ENCODE data around the gene RHBDL2. TPM values are rescaled to one million over a fixed set of nuclear protein-coding genes. Genes with fewer than 3 reads are reported as not detected.
"Not testable (repeated sequence)": the region's sequence is repeated elsewhere in the genome, so short reads cannot be mapped to it uniquely, and the experiment has no call there.

Gene RHBDL2, protein sequence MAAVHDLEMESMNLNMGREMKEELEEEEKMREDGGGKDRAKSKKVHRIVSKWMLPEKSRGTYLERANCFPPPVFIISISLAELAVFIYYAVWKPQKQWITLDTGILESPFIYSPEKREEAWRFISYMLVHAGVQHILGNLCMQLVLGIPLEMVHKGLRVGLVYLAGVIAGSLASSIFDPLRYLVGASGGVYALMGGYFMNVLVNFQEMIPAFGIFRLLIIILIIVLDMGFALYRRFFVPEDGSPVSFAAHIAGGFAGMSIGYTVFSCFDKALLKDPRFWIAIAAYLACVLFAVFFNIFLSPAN
- total RNA-seq, result 1.1 TPM
- long read RNA-seq, partial matches to known transcripts, result 0 of 3 reads
- long read RNA-seq, other reads (novel, unspliced or antisense), result 1 of 3 reads

DNA sequence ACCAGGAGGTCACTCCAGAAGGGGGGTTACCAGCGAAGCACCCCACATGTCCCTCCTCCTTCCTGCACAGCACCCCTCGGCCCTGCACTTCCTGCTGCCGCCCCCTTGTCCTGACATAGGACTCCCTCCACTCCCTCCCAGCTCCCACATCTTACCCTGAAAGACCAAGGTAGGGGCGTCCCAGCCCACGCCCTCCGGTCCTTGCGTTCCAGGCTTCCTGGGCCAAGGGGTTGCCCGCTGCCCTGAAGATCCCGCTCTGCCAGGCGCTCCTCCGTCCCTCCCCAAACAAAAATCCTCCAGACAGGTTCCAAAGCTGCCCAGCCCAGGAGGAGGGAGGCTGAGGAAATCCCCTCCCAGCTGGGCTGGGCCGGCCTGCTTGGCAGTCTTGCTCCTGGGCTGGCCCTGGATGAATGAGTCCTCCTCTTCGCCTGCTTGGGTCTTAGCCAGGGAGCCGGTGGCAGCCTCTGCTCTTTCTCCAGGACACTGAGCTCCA, at the start of gene RHBDL2:
Gene RHBDL2, minus strand, starts transcription at position 304 of the 493 bp plus-strand sequence. CDS start 22,618 bp downstream, outside the sequence.
- ATAC-seq (peak; percentile 95), DNase-seq (peak; percentile 81)
- TF ChIP-seq, protein P1, sequence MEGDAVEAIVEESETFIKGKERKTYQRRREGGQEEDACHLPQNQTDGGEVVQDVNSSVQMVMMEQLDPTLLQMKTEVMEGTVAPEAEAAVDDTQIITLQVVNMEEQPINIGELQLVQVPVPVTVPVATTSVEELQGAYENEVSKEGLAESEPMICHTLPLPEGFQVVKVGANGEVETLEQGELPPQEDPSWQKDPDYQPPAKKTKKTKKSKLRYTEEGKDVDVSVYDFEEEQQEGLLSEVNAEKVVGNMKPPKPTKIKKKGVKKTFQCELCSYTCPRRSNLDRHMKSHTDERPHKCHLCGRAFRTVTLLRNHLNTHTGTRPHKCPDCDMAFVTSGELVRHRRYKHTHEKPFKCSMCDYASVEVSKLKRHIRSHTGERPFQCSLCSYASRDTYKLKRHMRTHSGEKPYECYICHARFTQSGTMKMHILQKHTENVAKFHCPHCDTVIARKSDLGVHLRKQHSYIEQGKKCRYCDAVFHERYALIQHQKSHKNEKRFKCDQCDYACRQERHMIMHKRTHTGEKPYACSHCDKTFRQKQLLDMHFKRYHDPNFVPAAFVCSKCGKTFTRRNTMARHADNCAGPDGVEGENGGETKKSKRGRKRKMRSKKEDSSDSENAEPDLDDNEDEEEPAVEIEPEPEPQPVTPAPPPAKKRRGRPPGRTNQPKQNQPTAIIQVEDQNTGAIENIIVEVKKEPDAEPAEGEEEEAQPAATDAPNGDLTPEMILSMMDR (IDR thresholded peaks at IDR 0.05), result no peak
- peak within 1 kb of the TSS; percentile 50 for H3K4me3 ChIP-seq
- no peaks in the 10 kb centered on the region for H3K9me3 ChIP-seq
- no peaks in the 10 kb centered on the region for H3K27me3 ChIP-seq
- no peaks in the 10 kb centered on the region for H3K36me3 ChIP-seq
- H3K27ac ChIP-seq, result no peak within 1 kb of the TSS
- peaks cover 4% of the 10 kb centered on the region for H3K4me1 ChIP-seq
- intact Hi-C loops (cut with DNase I), result no loop called here

DNA sequence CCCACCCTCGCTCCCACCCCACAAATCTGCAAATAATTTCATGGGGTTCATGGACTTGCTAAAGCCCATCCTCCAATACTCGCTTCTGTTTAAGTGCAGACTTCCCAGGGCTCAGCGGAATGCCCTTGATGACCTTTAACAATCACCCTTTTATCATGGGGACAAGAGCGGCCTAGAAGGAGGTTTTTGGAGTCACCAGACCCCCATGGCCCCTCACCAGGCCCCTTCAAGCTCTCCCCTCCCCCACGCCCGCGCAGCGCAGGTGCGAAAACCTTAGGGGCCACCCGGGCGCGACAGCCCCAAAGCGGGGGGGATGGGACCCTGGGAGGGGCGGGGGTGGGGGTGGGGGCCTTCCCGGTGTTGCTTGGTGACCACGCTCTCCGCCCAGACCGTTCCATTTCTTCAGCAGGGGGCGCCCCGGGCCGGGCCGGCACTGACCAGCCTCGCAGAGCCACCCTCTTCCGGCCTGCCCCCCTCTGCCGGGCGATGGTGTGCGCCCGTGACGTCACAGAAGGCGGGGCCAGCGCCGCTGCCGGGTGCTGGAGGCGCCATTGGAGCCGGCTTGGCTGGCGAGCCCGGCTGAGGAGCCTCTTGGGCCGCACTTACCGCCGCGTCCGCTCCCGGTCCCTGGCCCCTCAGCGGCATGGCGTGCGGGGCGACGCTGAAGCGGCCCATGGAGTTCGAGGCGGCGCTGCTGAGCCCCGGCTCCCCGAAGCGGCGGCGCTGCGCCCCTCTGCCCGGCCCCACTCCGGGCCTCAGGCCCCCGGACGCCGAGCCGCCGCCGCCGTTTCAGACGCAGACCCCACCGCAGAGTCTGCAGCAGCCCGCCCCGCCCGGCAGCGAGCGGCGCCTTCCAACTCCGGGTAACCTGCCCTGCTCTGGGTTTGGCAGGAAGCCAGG, 49.4 kb upstream of the RHBDL2 start, which contains the start of gene AKIRIN1:
Gene AKIRIN1, plus strand, starts transcription at position 539 of the 900 bp plus-strand sequence. Its CDS starts 105 bp downstream, at position 644.
- ATAC-seq (peak; percentile 99), DNase-seq (peak; percentile 99)
- Histone ChIP-seq H3K27me3 (no peaks in the 10 kb centered on the region), H3K4me3 (peak within 1 kb of the TSS; percentile 88), H3K36me3 (peaks cover 14% of the 10 kb centered on the region), H3K9me3 (no peaks in the 10 kb centered on the region), H3K4me1 (peaks cover 12% of the 10 kb centered on the region), H3K27ac (peak within 1 kb of the TSS; percentile 90)
- intact Hi-C loops (cut with DNase I), result no loop called here
- TF ChIP-seq, protein P1 (IDR thresholded peaks at IDR 0.05), result peak; percentile 49

DNA sequence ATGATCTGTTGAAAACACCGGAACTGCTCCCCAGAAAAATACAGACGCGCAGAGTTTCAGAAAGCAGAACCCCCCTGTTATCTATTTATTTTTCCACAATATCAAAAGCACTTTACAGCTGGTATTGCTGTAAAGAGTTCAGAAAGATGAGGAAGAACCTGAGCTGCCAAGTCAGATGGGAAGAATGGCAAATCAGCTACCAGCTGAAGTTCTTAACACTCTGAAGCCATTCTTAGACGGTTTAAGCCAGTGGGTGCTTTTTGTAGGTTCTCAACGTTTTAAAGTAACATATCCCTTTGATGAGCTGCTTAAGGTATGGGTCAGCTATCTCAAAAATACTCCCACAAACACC, 48.7 kb upstream of the RHBDL2 start:
- H3K36me3 ChIP-seq, result peaks cover 12% of the 10 kb centered on the region
- H3K4me1 ChIP-seq, result peaks cover 12% of the 10 kb centered on the region
- no peaks in the 10 kb centered on the region for H3K27me3 ChIP-seq
- TF ChIP-seq, protein P1 (IDR thresholded peaks at IDR 0.05), result no peak
- no peak for DNase-seq
- no peak for ATAC-seq
- H3K4me3 ChIP-seq, result peak overlapping the region; percentile 88
- H3K27ac ChIP-seq, result peak overlapping the region; percentile 90
- intact Hi-C loops (cut with DNase I), result no loop called here
- H3K9me3 ChIP-seq, result no peaks in the 10 kb centered on the region

DNA sequence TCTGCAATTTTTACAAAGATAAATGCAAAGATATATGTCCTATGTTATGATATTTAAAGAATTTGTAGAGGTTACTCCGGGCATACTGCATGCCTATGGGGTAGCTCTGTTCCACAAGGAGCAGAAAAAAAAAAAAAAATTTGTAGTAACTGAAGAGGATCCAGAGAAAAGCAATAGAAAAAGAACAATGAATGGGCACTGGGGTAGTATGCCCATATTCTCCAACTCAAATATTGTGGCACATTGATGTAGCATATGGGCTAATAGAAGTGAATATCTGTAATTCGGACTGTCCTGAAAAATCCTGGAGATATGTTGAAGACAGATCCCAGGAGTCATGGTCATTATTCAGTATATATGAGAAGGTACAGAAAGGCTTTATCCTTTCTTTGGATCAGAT, 48.3 kb upstream of the RHBDL2 start:
- Histone ChIP-seq H3K9me3 (no peaks in the 10 kb centered on the region), H3K4me3 (no peak overlapping the region), H3K27me3 (no peaks in the 10 kb centered on the region), H3K4me1 (peaks cover 12% of the 10 kb centered on the region), H3K36me3 (peaks cover 8% of the 10 kb centered on the region), H3K27ac (no peak overlapping the region)
- TF ChIP-seq, protein P1 (IDR thresholded peaks at IDR 0.05), result no peak
- ATAC-seq, result no peak
- DNase-seq, result no peak
- intact Hi-C loops (cut with DNase I), result no loop called here

DNA sequence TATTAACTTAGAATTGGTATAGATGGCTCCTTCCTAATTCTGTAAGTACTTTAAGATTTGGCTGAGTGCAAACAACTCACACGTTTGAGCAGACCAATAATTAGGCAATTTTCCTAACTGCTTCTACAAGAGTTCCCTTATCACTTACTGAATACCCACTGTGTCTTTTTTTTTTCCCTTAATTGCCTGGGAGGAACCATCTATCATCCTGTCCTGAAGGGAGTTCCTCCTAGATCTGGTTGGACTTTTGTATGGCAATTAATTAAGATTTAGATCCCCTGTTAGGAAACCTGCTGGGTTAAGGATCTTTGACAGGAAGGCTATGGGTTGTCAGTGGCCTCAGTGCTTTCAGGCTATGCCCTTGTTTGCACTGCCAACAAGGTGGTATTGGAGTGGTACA, 37.8 kb upstream of the RHBDL2 start:
- ATAC-seq; DNase-seq; H3K9me3 ChIP-seq; intact Hi-C loops (cut with DNase I); H3K36me3 ChIP-seq; H3K27ac ChIP-seq; H3K27me3 ChIP-seq; H3K4me1 ChIP-seq; H3K4me3 ChIP-seq: not testable (repeated sequence)

DNA sequence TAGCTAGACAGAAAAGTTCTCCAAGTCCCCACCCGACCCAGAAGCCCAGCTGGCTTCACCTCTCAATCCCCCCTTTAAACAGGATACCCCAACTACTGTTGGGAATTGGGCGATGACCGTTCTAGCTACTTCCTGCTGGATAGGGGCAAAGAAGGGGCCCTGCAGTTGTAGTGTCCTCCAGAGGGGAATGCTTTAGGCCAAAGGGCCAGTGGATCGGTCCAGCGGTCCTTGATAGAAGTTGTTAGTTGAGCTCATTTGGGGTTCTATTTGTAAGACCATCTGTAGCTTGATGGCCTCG, 36.6 kb upstream of the RHBDL2 start:
- not testable (repeated sequence) for DNase-seq

DNA sequence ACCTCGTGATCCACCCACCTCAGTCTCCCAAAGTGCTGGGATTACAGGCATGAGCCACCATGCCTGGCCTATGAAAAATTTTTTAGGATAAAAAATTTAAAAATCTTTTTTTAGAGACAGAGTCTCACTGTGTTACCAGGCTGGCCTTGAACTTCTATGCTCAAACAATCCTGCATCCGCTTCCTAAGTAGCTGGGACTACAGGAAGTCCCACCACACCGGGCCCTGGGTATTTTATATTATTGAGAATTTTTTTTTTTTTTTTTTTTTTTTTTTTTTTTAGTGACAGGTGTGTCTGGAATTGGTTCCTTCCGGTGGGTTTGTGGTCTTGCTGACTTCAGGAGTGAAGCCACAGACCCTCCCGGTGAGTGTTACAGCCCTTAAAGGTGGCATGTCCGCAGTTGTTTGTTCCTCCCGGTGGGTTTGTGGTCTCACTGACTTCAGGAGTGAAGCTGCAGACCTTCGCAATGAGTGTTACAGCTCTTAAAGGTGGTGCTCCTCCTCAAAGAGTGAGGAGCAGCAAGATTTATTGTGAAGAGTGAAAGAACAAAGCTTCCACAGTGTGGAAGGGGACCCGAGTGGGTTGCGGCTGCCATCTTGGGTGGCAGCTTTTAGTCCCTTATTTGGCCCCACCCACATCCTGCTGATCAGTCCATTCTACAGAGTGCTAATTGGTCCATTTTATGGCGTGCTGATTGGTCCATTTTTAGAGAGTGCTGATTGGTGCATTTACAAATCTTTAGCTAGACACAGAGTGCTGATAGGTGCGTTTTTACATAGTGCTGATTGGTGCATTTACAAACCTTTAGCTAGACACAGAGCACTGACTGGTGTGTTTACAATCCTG, 36.0 kb upstream of the RHBDL2 start:
- DNase-seq; ATAC-seq; H3K4me3 ChIP-seq; H3K27me3 ChIP-seq; H3K27ac ChIP-seq; H3K36me3 ChIP-seq; intact Hi-C loops (cut with DNase I); H3K9me3 ChIP-seq; H3K4me1 ChIP-seq: not testable (repeated sequence)

More for the DNA sequence above, 36.6 kb upstream of the RHBDL2 start:
- ATAC-seq; intact Hi-C loops (cut with DNase I); H3K27me3 ChIP-seq; H3K4me3 ChIP-seq; H3K36me3 ChIP-seq; H3K9me3 ChIP-seq; H3K27ac ChIP-seq; H3K4me1 ChIP-seq: not testable (repeated sequence)

All from upper lobe of right lung (tissue), 1 donor.